ENCODE measurements around the gene PTGER2.

- TF ChIP-seq CTCF (optimal IDR thresholded peaks at IDR 0.05 in 1 of 3, IDR thresholded peaks at IDR 0.05 in 1 of 3, conservative IDR thresholded peaks at IDR 0.05 in 1 of 3; ENCODE audit: extremely low read depth in 1 of 3, insufficient read depth in 2 of 3, low read length in 3 of 3) (no peak), EZH2 (IDR thresholded peaks at IDR 0.05; ENCODE audit: low read length) (no peak)
Measured at GRCh38 chr14:52356025-52356424, 41.9 kb downstream of the PTGER2 start.

Measured in keratinocyte (primary cell).